Hematopoietic multipotent progenitor cell (in vitro differentiated cells): ENCODE data around the gene RGSL1. TPM values are rescaled to one million over a fixed set of nuclear protein-coding genes. Genes with fewer than 3 reads are reported as not detected.
A peak's percentile ranks its signal among the peaks of the same experiment; 100 is the strongest.
"Not testable (repeated sequence)": the region's sequence is repeated elsewhere in the genome, so short reads cannot be mapped to it uniquely, and the experiment has no call there.

Experiments used
- DNase-seq, 3 donors: peaks; one replicate each; pipeline ENCODE4 v3.0.0-alpha.2; 2011 to 2015; ENCODE audit warnings: low read depth in 2 of 3, low spot score in 2 of 3
- total RNA-seq: library from RNA; depleted of rRNA; stranded (reverse); fragments of >200 nt; gene quantifications from one replicate; pipeline ENCODE4 v1.2.3, GENCODE V29; 2012

The RGSL1 gene
- total RNA-seq, 1 donor: not detected

GRCh38 chr1:182446033-182446669 lies 3.8 kb upstream of the RGSL1 start:
- peak in 2 of 3 donors; percentile 45 to 60 for DNase-seq

GRCh38 chr1:182447124-182447523 lies 2.8 kb upstream of the RGSL1 start:
- DNase-seq: not testable (repeated sequence)

GRCh38 chr1:182447660-182448059 lies 2.3 kb upstream of the RGSL1 start:
- no peak for DNase-seq

- DNase-seq: no peak
Observed at GRCh38 chr1:182453631-182454030, 3.7 kb downstream of the RGSL1 start.

GRCh38 chr1:182457844-182458243 lies 7.9 kb downstream of the RGSL1 start:
- no peak for DNase-seq

- no peak for DNase-seq
Observed at GRCh38 chr1:182459949-182460348, 10.0 kb downstream of the RGSL1 start.

- no peak for DNase-seq
Observed at GRCh38 chr1:182460550-182460951, 10.6 kb downstream of the RGSL1 start.

GRCh38 chr1:182473556-182473955 lies 23.6 kb downstream of the RGSL1 start:
- no peak for DNase-seq

- DNase-seq: no peak
Observed at GRCh38 chr1:182476625-182477024, 26.7 kb downstream of the RGSL1 start.

GRCh38 chr1:182478238-182478637 lies 28.3 kb downstream of the RGSL1 start:
- DNase-seq: no peak

- DNase-seq: no peak
Observed at GRCh38 chr1:182484067-182484466, 34.1 kb downstream of the RGSL1 start.

GRCh38 chr1:182484531-182485257 lies 34.7 kb downstream of the RGSL1 start:
- DNase-seq: peak in 2 of 3 donors; percentile 53 to 83

- DNase-seq: no peak
Observed at GRCh38 chr1:182485861-182486260, 35.9 kb downstream of the RGSL1 start.

GRCh38 chr1:182488803-182489202 lies 38.9 kb downstream of the RGSL1 start:
- DNase-seq: no peak

GRCh38 chr1:182493063-182493462 lies 43.1 kb downstream of the RGSL1 start:
- peak in 2 of 3 donors; percentile 29 to 78 for DNase-seq

- DNase-seq: no peak
Observed at GRCh38 chr1:182495002-182495401, 45.1 kb downstream of the RGSL1 start.

- DNase-seq: no peak
Observed at GRCh38 chr1:182495693-182496092, 45.7 kb downstream of the RGSL1 start.

- DNase-seq: no peak
Observed at GRCh38 chr1:182507685-182508084, 57.7 kb downstream of the RGSL1 start.

GRCh38 chr1:182515556-182515955 lies 65.6 kb downstream of the RGSL1 start:
- no peak for DNase-seq

- no peak for DNase-seq
Observed at GRCh38 chr1:182520736-182521135, 70.8 kb downstream of the RGSL1 start.

GRCh38 chr1:182525342-182525741 lies 75.4 kb downstream of the RGSL1 start:
- no peak for DNase-seq

- DNase-seq: no peak
Observed at GRCh38 chr1:182527680-182528079, 77.7 kb downstream of the RGSL1 start.
